ENCODE results near the gene SUFU. TPM values are rescaled to one million over a fixed set of nuclear protein-coding genes. Genes with fewer than 3 reads are reported as not detected.

The SUFU gene
- total and polyA plus RNA-seq, 4 donors = 1.8 to 3.8 (median 2.9) TPM

DNA sequence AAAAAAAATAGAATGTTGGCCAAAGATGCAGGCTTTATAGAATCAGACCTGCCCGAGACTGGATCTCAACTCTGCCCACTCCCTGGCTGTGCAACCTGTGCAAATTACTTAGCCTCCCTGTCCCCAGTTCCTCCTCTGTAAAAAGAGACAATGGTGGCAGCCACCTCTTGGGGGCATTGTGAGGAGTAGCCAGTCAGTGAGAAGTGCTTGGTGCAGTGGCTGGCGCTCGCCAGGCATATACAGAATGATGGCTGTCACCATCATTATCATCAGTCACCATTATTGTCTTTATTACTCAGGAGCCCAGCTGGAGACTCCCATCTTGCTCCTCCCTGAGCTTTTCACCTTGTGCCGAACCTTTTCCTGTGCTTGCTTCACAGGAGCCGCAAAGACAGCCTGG, 111.1 kb downstream of the SUFU start:
- Histone ChIP-seq H3K27me3 (ENCODE audit: control insufficient read depth in 4 of 4, insufficient read depth in 4 of 4, low read length in 3 of 4) (no peaks in the 10 kb centered on the region), H3K4me1 (ENCODE audit: control insufficient read depth in 4 of 4, insufficient read depth in 4 of 4, low read length in 3 of 4) (peaks cover 0 to 6% (median 2%) of the 10 kb centered on the region in 4 donors), H3K4me3 (ENCODE audit: low read depth in 1 of 3, low read length in 3 of 3) (no peak overlapping the region), H3K9me3 (ENCODE audit: control insufficient read depth in 4 of 4, low read length in 3 of 4) (no peaks in the 10 kb centered on the region), H3K36me3 (ENCODE audit: control insufficient read depth in 4 of 4, insufficient read depth in 3 of 4, low read depth in 1 of 4, low read length in 3 of 4) (peaks cover 0 to 14% (median 12%) of the 10 kb centered on the region in 4 donors), H3K27ac (ENCODE audit: low read depth in 1 of 2, low read length in 2 of 2) (no peak overlapping the region), H3K9ac (ENCODE audit: low read depth in 1 of 2, low read length in 2 of 2) (no peak overlapping the region)
- TF ChIP-seq HNF4A (conservative IDR thresholded peaks at IDR 0.05) (no peak), NR2F2 (IDR thresholded peaks at IDR 0.05) (no peak), HNF4G (IDR thresholded peaks at IDR 0.05) (no peak), RXRA (IDR thresholded peaks at IDR 0.05) (no peak)
- TF ChIP-seq, protein P1, sequence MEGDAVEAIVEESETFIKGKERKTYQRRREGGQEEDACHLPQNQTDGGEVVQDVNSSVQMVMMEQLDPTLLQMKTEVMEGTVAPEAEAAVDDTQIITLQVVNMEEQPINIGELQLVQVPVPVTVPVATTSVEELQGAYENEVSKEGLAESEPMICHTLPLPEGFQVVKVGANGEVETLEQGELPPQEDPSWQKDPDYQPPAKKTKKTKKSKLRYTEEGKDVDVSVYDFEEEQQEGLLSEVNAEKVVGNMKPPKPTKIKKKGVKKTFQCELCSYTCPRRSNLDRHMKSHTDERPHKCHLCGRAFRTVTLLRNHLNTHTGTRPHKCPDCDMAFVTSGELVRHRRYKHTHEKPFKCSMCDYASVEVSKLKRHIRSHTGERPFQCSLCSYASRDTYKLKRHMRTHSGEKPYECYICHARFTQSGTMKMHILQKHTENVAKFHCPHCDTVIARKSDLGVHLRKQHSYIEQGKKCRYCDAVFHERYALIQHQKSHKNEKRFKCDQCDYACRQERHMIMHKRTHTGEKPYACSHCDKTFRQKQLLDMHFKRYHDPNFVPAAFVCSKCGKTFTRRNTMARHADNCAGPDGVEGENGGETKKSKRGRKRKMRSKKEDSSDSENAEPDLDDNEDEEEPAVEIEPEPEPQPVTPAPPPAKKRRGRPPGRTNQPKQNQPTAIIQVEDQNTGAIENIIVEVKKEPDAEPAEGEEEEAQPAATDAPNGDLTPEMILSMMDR (IDR thresholded peaks at IDR 0.05; ENCODE audit: low read depth, low read length, missing input control) = no peak
- 97% methylated on average over 5 of the region's 5 CpGs for WGBS
- no peak for DNase-seq (ENCODE audit: low spot score)

DNA sequence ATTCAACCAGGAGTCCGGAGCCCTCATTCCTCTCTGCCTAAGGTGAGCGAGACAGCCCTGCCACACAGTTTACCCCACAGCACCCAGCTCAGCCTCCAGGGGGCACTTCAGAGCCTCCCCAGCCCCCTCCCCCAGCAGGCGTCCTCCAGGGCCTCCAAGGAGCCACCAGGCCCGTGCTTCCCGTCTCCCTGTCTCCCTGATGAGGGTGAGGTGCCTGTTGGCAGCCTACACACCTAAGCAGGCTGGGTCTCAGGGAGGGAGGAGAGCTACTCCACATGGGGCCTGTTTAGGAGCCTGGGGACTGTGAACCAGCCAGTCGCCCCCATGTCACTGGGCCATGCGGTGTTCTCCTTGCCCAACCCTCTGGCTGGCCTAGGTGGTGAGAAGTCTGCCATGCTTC, 111.6 kb downstream of the SUFU start:
- no peaks in the 10 kb centered on the region for H3K27me3 ChIP-seq (ENCODE audit: control insufficient read depth in 4 of 4, insufficient read depth in 4 of 4, low read length in 3 of 4)
- no peak for DNase-seq (ENCODE audit: low spot score)
- TF ChIP-seq FOXA2 (IDR thresholded peaks at IDR 0.05) (no peak), HNF4A (conservative IDR thresholded peaks at IDR 0.05) (no peak), JUND (IDR thresholded peaks at IDR 0.05) (no peak), RAD21 (IDR thresholded peaks at IDR 0.05) (no peak), HNF4G (IDR thresholded peaks at IDR 0.05) (no peak), YY1 (IDR thresholded peaks at IDR 0.05) (no peak), GABPA (IDR thresholded peaks at IDR 0.05 in 1 of 2, conservative IDR thresholded peaks at IDR 0.05 in 1 of 2) (no peak)
- TF ChIP-seq, protein P2, sequence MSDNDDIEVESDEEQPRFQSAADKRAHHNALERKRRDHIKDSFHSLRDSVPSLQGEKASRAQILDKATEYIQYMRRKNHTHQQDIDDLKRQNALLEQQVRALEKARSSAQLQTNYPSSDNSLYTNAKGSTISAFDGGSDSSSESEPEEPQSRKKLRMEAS (IDR thresholded peaks at IDR 0.05) = no peak
- TF ChIP-seq, protein P3, sequence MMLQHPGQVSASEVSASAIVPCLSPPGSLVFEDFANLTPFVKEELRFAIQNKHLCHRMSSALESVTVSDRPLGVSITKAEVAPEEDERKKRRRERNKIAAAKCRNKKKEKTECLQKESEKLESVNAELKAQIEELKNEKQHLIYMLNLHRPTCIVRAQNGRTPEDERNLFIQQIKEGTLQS (IDR thresholded peaks at IDR 0.05) = no peak
- no peak overlapping the region for H3K4me3 ChIP-seq (ENCODE audit: low read depth in 1 of 3, low read length in 3 of 3)
- H3K36me3 ChIP-seq (ENCODE audit: control insufficient read depth in 4 of 4, insufficient read depth in 3 of 4, low read depth in 1 of 4, low read length in 3 of 4) = peaks cover 0 to 14% (median 12%) of the 10 kb centered on the region in 4 donors
- no peaks in the 10 kb centered on the region for H3K9me3 ChIP-seq (ENCODE audit: control insufficient read depth in 4 of 4, low read length in 3 of 4)
- no peak overlapping the region for H3K27ac ChIP-seq (ENCODE audit: low read depth in 1 of 2, low read length in 2 of 2)
- 85% methylated on average over 7 of the region's 7 CpGs for WGBS
- H3K4me1 ChIP-seq (ENCODE audit: control insufficient read depth in 4 of 4, insufficient read depth in 4 of 4, low read length in 3 of 4) = peaks cover 0 to 7% (median 4%) of the 10 kb centered on the region in 4 donors
- H3K9ac ChIP-seq (ENCODE audit: low read depth in 1 of 2, low read length in 2 of 2) = no peak overlapping the region

DNA sequence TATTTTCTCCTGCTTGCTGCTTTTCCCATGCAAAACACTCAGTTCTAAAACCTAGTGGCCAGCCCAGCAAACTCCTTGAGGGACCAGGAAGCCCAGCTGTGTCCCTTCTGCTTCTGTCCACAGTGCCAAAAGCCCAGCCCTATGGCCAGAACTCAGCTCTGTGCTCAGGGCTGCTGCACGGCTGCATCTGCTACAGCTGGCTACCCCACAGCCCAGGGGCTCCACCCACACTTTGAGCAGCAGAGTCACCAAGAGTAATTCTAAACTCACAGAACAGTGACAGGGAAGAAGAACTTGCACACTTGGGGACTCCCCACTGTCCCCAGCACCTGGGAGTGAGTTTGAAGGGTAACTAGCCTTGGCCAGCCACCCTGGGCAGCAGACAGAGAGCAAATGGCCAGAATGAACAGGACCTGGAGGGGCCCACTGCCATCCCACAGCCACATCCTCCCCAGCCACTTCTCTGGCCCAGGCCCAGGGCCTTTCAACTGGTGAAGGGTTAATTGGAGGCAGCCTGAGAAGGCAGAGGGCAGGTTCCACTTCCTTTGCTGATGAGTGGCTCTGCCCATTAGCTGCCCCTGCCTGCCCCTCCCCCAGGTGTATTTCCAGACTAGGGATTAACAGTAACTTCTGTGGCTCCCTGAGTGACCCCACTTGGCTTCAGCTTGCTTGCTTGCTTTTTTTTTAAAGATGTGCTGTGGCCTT, 112.4 kb downstream of the SUFU start:
- H3K4me1 ChIP-seq (ENCODE audit: control insufficient read depth in 4 of 4, insufficient read depth in 4 of 4, low read length in 3 of 4) = peaks cover 0 to 11% (median 7%) of the 10 kb centered on the region in 4 donors
- TF ChIP-seq RAD21 (IDR thresholded peaks at IDR 0.05) (no peak), SP1 (IDR thresholded peaks at IDR 0.05) (no peak), HNF4G (IDR thresholded peaks at IDR 0.05) (no peak), FOXA1 (IDR thresholded peaks at IDR 0.05) (no peak), HNF4A (conservative IDR thresholded peaks at IDR 0.05) (no peak), FOXA2 (IDR thresholded peaks at IDR 0.05) (no peak), RXRA (IDR thresholded peaks at IDR 0.05) (no peak), YY1 (IDR thresholded peaks at IDR 0.05) (no peak), TAF1 (conservative IDR thresholded peaks at IDR 0.05) (no peak), NR2F2 (IDR thresholded peaks at IDR 0.05) (no peak), JUND (IDR thresholded peaks at IDR 0.05) (no peak)
- TF ChIP-seq, protein P4, sequence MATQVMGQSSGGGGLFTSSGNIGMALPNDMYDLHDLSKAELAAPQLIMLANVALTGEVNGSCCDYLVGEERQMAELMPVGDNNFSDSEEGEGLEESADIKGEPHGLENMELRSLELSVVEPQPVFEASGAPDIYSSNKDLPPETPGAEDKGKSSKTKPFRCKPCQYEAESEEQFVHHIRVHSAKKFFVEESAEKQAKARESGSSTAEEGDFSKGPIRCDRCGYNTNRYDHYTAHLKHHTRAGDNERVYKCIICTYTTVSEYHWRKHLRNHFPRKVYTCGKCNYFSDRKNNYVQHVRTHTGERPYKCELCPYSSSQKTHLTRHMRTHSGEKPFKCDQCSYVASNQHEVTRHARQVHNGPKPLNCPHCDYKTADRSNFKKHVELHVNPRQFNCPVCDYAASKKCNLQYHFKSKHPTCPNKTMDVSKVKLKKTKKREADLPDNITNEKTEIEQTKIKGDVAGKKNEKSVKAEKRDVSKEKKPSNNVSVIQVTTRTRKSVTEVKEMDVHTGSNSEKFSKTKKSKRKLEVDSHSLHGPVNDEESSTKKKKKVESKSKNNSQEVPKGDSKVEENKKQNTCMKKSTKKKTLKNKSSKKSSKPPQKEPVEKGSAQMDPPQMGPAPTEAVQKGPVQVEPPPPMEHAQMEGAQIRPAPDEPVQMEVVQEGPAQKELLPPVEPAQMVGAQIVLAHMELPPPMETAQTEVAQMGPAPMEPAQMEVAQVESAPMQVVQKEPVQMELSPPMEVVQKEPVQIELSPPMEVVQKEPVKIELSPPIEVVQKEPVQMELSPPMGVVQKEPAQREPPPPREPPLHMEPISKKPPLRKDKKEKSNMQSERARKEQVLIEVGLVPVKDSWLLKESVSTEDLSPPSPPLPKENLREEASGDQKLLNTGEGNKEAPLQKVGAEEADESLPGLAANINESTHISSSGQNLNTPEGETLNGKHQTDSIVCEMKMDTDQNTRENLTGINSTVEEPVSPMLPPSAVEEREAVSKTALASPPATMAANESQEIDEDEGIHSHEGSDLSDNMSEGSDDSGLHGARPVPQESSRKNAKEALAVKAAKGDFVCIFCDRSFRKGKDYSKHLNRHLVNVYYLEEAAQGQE (IDR thresholded peaks at IDR 0.05) = no peak
- TF ChIP-seq, protein P1 (IDR thresholded peaks at IDR 0.05; ENCODE audit: low read depth, low read length, missing input control) = no peak
- TF ChIP-seq, protein P2 (IDR thresholded peaks at IDR 0.05) = no peak
- TF ChIP-seq, protein P3 (IDR thresholded peaks at IDR 0.05) = no peak
- no peak overlapping the region for H3K9ac ChIP-seq (ENCODE audit: low read depth in 1 of 2, low read length in 2 of 2)
- no peaks in the 10 kb centered on the region for H3K9me3 ChIP-seq (ENCODE audit: control insufficient read depth in 4 of 4, low read length in 3 of 4)
- H3K36me3 ChIP-seq (ENCODE audit: control insufficient read depth in 4 of 4, insufficient read depth in 3 of 4, low read depth in 1 of 4, low read length in 3 of 4) = peaks cover 0 to 14% (median 12%) of the 10 kb centered on the region in 4 donors
- H3K27me3 ChIP-seq (ENCODE audit: control insufficient read depth in 4 of 4, insufficient read depth in 4 of 4, low read length in 3 of 4) = no peaks in the 10 kb centered on the region
- DNase-seq (ENCODE audit: low spot score) = no peak
- no peak overlapping the region for H3K27ac ChIP-seq (ENCODE audit: low read depth in 1 of 2, low read length in 2 of 2)
- WGBS = 86% methylated on average over 1 of the region's 1 CpG
- no peak overlapping the region for H3K4me3 ChIP-seq (ENCODE audit: low read depth in 1 of 3, low read length in 3 of 3)
